ENCODE measurements around the gene IL18R1.

IL18R1 gene

DNA sequence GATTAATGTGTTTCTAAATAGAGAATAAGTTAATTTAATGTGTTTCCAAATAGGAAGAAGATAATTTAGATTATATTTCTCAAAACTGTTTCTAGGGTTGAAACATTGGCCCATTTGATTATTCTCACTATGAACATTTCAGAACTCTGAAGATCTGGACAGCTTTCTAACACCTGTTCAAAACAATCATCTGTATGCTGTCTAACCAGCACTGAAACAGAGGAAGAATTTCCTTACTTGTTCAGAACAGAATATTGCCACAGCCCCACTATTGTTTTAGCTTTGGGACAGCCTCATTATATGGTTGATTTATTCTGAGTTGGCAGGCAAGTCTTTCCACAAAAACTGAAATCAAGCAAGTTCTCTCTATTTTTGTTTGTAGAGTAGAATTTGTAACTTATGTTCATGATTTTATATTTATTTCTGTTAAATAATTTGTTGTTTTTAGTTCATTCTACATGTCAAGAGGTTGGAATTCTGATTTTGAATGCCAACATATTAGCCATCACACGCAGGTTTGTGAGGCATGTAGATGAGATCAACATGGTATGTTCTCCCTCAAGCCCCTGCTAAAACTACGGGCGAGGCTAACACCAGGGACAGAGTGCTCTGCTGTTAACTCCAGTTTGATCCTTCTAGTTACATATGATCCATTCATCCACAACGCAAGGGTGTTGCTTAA is 78.5 kb downstream of the IL18R1 start:
- DNase-seq (ENCODE audit: low read depth, low spot score) = no peak

DNA sequence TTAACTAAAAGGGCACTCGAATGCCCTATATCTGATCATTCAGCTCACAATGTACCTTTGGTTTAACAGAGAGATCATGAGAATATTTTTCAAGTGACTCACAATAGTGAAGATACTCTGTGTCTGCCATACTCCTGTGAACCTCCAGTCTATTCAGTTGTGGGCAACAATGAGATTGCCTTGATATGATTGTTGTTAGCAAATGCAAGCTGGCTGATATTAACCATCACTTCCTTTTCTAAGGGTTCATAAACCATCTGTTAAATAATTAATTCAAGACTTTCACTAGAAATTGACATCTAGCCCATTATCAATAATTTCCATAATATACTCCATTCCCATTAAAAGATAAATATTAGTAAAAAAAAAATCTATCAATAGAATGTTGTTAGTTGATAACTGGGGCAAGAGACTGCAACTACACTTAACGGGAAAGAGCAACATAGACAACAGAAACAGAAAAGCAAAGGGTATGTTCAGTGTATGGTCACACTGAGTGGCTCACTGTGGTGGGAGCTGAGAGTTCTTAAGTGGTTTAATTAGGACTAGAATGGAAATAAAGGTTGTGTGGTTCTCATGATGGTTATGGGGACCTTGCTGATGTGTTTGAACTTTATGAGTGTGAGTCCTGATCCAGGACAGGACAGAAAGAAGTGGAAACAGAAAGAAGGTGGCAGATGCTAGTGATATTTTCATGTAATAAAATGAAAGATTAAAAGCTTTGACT is 79.2 kb downstream of the IL18R1 start:
- no peak for DNase-seq (ENCODE audit: low read depth, low spot score)

DNA sequence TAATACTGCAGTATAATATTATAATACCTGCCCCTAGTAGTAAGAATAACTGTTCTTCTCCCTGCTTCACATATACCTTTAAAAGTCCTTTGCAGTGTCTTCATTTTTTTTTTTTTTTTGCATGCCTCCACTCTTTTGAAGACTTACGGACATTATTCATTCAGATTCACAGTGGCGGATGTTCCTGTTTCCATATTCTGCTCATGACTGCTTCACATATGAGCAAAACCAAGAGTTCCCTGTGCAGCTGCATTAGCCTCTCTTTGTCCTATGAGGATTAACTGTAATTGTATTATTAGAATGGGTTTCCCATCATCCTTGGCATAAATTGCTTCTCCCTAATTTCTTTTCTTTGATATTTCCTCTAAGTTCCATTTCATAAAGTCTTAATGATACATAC is 80.1 kb downstream of the IL18R1 start:
- DNase-seq (ENCODE audit: low read depth, low spot score) = no peak

DNA sequence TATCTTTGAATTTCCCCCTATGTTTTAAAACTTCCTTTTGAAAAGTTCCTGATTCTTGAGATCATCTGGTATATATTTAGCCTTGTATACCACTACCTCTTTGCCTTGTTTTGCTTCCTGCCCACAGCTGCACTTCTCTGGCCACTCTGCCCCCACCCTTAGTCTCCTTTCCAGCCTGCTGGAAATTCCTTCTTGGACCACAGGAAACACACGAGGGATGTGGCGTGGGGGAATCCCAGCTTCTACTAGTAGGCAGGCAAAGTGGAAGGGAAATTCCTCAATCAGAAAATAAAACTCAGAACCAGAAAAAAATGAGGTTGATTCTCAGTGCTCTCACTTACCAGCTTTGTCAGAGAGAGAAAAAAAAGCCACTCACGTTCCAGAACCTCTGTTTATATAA is 80.7 kb downstream of the IL18R1 start:
- DNase-seq (ENCODE audit: low read depth, low spot score) = no peak

DNA sequence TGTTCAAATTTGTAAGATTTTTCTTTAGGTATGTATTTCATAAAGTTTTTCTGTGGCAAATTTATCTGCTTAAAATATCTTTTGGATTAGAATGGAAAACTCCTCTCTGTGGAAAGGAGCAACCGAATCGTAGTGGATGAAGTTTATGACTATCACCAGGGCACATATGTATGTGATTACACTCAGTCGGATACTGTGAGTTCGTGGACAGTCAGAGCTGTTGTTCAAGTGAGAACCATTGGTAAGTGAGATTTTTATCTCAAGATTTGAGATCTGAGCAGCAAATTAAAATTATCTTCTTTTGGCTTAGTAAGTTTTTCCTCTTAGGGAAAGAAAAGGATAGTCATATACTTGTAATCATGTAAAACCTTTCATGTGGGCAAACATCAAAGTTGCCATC is 81.5 kb downstream of the IL18R1 start:
- DNase-seq (ENCODE audit: low read depth, low spot score) = no peak

DNA sequence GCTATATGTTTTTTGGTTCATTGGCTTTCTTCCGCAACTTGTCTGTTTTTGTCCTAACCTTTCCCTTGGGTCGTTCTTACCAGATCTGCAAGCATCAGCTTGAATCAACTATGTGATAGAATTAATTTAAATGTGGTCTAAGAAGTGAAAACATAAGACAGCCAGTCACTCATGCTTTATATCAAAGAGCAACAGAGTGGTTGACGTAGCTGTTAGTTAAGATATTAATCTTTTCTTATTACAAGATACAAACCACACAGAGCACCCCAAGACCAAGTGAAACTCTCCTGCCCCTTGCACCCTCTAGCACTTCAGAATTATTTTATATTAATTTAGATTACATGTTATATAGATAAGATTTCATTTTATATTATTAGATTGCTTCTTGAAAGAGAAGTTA is 82.5 kb downstream of the IL18R1 start:
- DNase-seq (ENCODE audit: low read depth, low spot score) = no peak

DNA sequence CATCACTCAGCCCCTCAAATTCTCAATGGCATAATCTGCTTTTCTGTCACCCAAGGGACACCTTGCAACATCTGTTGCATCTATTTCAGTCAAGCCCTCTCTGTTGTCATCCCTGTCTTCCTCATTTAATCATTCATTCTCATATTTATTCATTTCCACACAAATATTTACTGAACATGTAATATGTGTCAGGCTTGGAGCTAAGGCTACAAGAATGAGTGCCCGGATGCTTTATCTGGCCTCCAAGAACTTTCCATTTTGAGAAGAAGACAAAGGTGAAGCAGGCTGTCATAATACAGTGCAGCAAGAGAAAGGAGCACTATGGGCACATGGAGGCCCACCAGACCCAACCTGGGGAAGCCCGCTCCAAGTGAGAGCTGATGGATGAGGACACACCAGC is 83.0 kb downstream of the IL18R1 start:
- DNase-seq (ENCODE audit: low read depth, low spot score) = no peak

DNA sequence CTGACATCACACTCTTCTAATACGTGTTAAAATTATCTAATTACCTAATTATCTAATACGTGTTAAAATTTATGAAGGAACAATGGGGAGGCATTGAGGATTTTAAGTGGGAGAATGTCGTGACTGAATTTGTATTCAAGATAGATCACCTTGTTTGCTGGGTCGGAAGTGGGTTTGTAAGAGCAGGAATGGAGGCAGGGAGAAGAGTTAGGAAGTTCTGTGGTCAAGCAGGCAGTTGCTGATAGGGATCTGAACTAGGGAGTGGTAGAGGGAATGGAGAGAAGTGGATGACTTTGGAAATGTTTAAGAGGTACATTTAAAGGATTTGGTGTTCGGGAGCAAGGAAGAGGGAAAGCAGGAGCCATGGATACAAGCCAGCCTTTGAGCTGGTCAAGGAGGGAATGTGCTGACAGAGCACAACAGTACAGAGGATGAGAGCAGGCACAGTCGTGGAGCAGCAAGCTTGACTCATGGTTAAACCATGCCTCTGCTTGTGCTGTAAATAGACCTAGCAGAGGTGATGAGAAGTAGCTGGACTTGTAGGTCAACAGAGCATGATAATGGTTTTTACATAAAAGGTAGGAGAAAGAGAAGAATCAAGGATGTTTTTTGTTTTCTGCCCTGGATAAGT is 83.6 kb downstream of the IL18R1 start:
- no peak for DNase-seq (ENCODE audit: low read depth, low spot score)

DNA sequence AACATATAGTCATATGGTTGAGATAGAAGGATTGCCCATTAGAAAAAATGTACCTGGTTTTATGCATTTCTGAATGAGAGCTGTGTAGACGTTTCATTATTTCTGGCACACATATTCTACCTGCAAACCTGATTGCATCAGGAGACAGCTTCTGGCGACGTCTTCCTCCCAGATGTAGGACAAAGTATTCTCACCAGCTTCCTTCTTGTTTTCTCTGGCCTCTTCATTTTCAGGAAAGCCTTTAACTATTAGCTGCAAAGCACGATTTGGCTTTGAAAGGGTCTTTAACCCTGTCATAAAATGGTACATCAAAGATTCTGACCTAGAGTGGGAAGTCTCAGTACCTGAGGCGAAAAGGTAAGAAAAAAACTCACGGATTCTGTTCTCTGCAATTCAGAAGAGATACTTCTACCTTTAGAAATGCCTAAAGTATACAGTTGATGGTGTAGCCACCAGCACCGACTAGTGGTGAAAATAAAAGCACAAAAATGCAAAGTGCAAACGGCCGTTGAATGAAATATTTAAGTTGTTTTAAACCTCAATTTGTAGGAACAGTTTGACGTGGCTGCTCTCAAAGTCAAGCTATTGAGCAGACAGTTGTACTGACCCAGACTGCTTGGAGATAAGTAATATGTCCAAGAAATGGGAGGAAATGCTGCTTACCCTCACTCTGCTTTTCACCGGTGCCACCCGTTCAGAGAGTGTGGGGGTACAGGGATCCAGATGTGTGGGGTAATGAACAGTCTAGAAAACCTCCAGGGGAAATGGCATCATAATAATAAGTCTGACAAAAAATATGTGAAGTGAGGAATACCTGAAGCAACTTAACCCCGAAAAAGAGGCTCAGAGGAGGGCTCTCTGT is 87.6 kb downstream of the IL18R1 start:
- DNase-seq (ENCODE audit: low read depth, low spot score) = no peak

DNA sequence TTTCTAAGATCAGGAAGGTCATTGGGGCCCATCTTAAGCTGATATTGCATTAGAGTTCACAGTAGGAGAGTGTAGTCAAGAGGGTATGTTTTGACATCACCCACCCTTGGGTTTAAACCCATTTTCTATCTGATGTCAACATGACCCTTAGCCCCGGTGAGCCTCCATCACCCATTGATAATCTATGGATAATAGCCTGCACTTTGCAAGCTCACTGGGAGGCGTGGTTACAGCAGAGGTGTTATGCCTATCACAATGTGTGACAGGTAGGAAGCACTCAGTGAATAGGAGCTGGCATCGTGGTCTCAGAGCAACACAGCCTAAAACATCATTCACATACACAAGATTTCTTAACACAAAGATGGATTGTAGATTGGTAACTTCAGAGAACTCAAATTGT is 88.6 kb downstream of the IL18R1 start:
- DNase-seq (ENCODE audit: low read depth, low spot score) = no peak

DNA sequence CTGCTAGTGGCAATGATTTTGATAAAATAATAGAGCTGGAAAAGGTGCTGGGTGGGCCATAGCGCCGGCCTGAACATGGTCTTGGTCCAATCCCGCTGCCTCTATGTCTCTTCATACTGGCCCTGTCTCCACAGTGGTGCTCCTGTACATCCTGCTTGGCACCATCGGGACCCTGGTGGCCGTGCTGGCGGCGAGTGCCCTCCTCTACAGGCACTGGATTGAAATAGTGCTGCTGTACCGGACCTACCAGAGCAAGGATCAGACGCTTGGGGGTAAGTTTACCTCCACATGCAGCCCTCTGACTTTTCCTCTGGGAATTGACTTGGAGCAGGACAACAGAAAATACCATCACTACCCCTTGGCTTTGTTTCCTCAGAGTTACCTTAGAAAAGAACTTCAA is 91.3 kb downstream of the IL18R1 start:
- no peak for DNase-seq (ENCODE audit: low read depth, low spot score)
